Adrenal gland (tissue), 12 donors: ENCODE data around the gene COQ9. TPM values are rescaled to one million over a fixed set of nuclear protein-coding genes. Genes with fewer than 3 reads are reported as not detected.

Experiments
- DNase-seq, 7 donors: peaks; one replicate each; pipeline ENCODE4 v3.0.0-alpha.2; 2019 to 2020
- H3K27ac ChIP-seq, 5 donors: fragments of 200-600 bp; sonication (generic) in 4 of 5; 1 replicate in 3 of 5; 2 replicates in 2 of 5; pipeline versions ENCODE4 v1.5.1 to v1.8.0; 2016 to 2020; ENCODE audit warnings: mild to moderate bottlenecking in 1 of 5
- H3K27me3 ChIP-seq: fragments of 200-600 bp; 2 replicates; pipeline ENCODE4 v1.8.0; 2021
- H3K36me3 ChIP-seq, 2 donors: fragments of 200-600 bp; replicated peaks in 1 of 2; 1 replicate in 1 of 2; 2 replicates in 1 of 2; pipeline versions ENCODE4 v1.5.1 to v1.8.0; 2018 to 2022
- H3K4me1 ChIP-seq, 2 donors: fragments of 200-600 bp; replicated peaks in 1 of 2; 1 replicate in 1 of 2; 2 replicates in 1 of 2; pipeline versions ENCODE4 v1.5.1 to v1.8.0; 2018 to 2021
- H3K4me3 ChIP-seq, 4 donors: fragments of 200-600 bp; sonication (generic) in 3 of 4; one replicate each; pipeline ENCODE4 v1.5.1; 2016 to 2018
- H3K9me3 ChIP-seq, 3 donors: fragments of 200-600 bp; sonication (generic) in 1 of 3; replicated peaks in 1 of 3; 1 replicate in 2 of 3; 2 replicates in 1 of 3; pipeline versions ENCODE4 v1.5.1 to v1.8.0; 2016 to 2021
- CTCF ChIP-seq, 6 experiments: fragments of 450-650 bp in 4 of 6; fragments of 200-600 bp in 2 of 6; sonication (generic) in 1 of 6; IDR thresholded peaks; 1 replicate in 5 of 6; 2 replicates in 1 of 6; pipeline versions ENCODE4 v1.5.1 to v1.8.0; 2016 to 2021; ENCODE audit warnings: antibody characterized with exemption in 6 of 6, mild to moderate bottlenecking in 2 of 6, moderate library complexity in 1 of 6
- POLR2A ChIP-seq, 2 donors: fragments of 450-650 bp; IDR thresholded peaks; one replicate each; pipeline ENCODE4 v1.6.1; 2017; ENCODE audit warnings: antibody characterized with exemption in 2 of 2, mild to moderate bottlenecking in 2 of 2, moderate library complexity in 1 of 2
- WGBS, 4 donors: extraction: QIAGEN DNeasy Blood & Tissue Kit in 2 of 4; methylation state at CpG; one replicate each; pipeline versions ENCODE4 v1.1.5 to v1.1.7; 2013 to 2017; 5-methylcytosine and 5-hydroxymethylcytosine counted together
- intact Hi-C, 2 donors: fragments of 100-400 bp; cut with DNase I; formaldehyde crosslinking; loops; one replicate each; pipeline versions ENCODE4 v1.14.1 to v1.15.0; 2022 to 2023
- polyA plus RNA-seq, 3 donors: library from polyadenylated mRNA; stranded (reverse); fragments of 200-250 nt in 2 of 3; fragments of 350-450 nt in 1 of 3; fragmentation: Illumina TruSeq in 1 of 3; extraction: RNeasy Lipid Tissue Mini Kit (QIAGEN cat#74804) in 1 of 3; gene quantifications; one replicate each; pipeline ENCODE4 v1.2.3, GENCODE V29; 2013 to 2014
- total RNA-seq, 9 donors: library from RNA; depleted of rRNA in 4 of 9; stranded (reverse); fragments of >200 nt in 4 of 9; fragments of 120-200 nt in 1 of 9; fragmentation: NEBNext Ultra II Directional in 1 of 9; extraction: Animal tissue kit (Norgen Biotek cat#: 25700) in 1 of 9; gene quantifications; one replicate each; pipeline versions ENCODE4 v1.1.0 to v1.2.4, GENCODE V29; 2013 to 2023
- donor health status: healthy with polysubstance abuse.
- donor health status: Bipolar disorder and iron deficiency.
- donor health status: DM: yes; HTN: yes; CAD: no.
- donor health status: DM: no; HTN: no; CAD: no.
- donor health status: DM: no; HTN: no; CAD: no.
- donor health status: DM: yes; HTN: yes; CAD: no.

Gene COQ9
- total and polyA plus RNA-seq, 12 donors, result 60.9 to 277 (median 88.6) TPM

GRCh38 chr16:57501492-57501891 is 54.2 kb downstream of the COQ9 start:
- TF ChIP-seq POLR2A (IDR thresholded peaks at IDR 0.05), result no peak
- TF ChIP-seq CTCF (IDR thresholded peaks at IDR 0.05), result no peak
- Histone ChIP-seq H3K27me3 (no peaks in the 10 kb centered on the region), H3K4me3 (no peak overlapping the region), H3K9me3 (no peaks in the 10 kb centered on the region), H3K27ac (no peak overlapping the region), H3K4me1 (no peaks in the 10 kb centered on the region), H3K36me3 (no peaks in the 10 kb centered on the region)
- WGBS, 4 donors, result 58 to 78% (median 75%) methylated on average over 7 of the region's 7 CpGs
- intact Hi-C loops, result no loop called here
- no peak for DNase-seq

- intact Hi-C loops, result no loop called here
- Histone ChIP-seq H3K27me3 (no peaks in the 10 kb centered on the region), H3K4me3 (no peak overlapping the region), H3K9me3 (no peaks in the 10 kb centered on the region), H3K4me1 (no peaks in the 10 kb centered on the region), H3K36me3 (no peaks in the 10 kb centered on the region), H3K27ac (no peak overlapping the region)
- DNase-seq, result no peak
- TF ChIP-seq CTCF (IDR thresholded peaks at IDR 0.05) (no peak), POLR2A (IDR thresholded peaks at IDR 0.05) (no peak)
- 83 to 87% (median 86%) methylated on average over 12 of the region's 12 CpGs for WGBS, 4 donors
Observed at GRCh38 chr16:57502048-57502775, 54.9 kb downstream of the COQ9 start.

GRCh38 chr16:57503366-57503765 is 56.1 kb downstream of the COQ9 start:
- Histone ChIP-seq H3K4me1 (no peaks in the 10 kb centered on the region), H3K9me3 (no peaks in the 10 kb centered on the region), H3K4me3 (no peak overlapping the region), H3K27me3 (no peaks in the 10 kb centered on the region), H3K36me3 (no peaks in the 10 kb centered on the region), H3K27ac (no peak overlapping the region)
- 76 to 84% (median 79%) methylated on average over 12 to 15 of the region's 15 CpGs for WGBS, 4 donors
- intact Hi-C loops, result no loop called here
- TF ChIP-seq POLR2A (IDR thresholded peaks at IDR 0.05) (no peak), CTCF (IDR thresholded peaks at IDR 0.05) (no peak)
- no peak for DNase-seq

GRCh38 chr16:57504001-57504400 is 56.7 kb downstream of the COQ9 start:
- no peaks in the 10 kb centered on the region for H3K36me3 ChIP-seq
- WGBS, 4 donors, result 61 to 79% (median 72%) methylated on average over 5 to 6 of the region's 6 CpGs
- no peak for DNase-seq
- no peaks in the 10 kb centered on the region for H3K27me3 ChIP-seq
- no peak overlapping the region for H3K27ac ChIP-seq
- H3K9me3 ChIP-seq, result no peaks in the 10 kb centered on the region
- TF ChIP-seq POLR2A (IDR thresholded peaks at IDR 0.05), result no peak
- TF ChIP-seq CTCF (IDR thresholded peaks at IDR 0.05), result no peak
- H3K4me1 ChIP-seq, result no peaks in the 10 kb centered on the region
- intact Hi-C loops, result no loop called here
- H3K4me3 ChIP-seq, result no peak overlapping the region
